ENCODE results near the gene TRPV3. TPM values are rescaled to one million over a fixed set of nuclear protein-coding genes. Genes with fewer than 3 reads are reported as not detected.

Gene TRPV3
- total and polyA plus RNA-seq, 4 donors: 0.10 to 0.91 (median 0.33) TPM

DNA sequence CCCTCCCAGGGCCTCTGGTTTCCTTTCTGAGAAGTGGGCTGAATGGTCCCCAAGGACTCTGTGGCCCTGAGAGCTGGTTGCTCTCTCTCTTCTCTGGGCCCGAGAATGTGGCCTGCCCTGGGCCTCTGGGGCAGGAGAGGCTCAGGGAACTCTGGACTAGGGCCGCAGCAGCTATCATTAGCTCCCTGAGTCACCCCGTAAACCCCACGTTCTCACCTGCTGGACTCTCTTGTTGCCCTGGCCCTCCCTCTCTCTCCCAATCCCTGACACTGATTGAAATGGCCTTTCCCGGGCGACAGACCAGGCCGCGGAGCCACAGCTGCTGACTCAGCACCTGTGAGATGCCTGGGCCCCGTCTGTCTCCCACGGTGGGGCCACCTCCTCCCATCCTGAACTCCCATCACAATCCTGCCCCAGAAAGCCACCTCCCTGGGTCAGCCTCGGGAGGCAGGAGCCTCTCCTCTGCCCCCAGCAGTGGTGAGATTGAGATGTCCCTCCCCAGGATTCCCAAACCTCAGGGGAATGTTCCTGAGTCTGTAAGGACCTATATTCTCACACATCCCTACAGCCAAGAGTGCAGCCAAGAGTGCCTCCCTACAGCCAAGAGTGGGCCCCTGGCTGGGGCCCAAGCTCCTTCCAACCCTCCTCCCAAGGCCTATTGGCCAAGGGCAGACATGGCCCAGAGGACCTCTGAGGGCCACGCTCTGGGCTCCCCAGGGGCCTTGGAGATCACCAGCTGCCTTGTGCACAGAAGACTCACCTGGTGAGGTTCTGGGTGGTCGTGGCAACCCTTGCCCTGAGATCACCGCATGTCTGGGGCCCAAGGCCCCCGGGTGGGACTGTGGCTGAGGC lies 470 bp downstream of the TRPV3 start:
- Histone ChIP-seq H3K27ac (ENCODE audit: low read depth in 1 of 2, low read length in 1 of 2) (no peak overlapping the region), H3K27me3 (ENCODE audit: control insufficient read depth in 3 of 3, insufficient read depth in 3 of 3, low read length in 2 of 3) (no peaks in the 10 kb centered on the region), H3K36me3 (ENCODE audit: control insufficient read depth in 4 of 4, insufficient read depth in 4 of 4, low read length in 4 of 4) (no peaks in the 10 kb centered on the region), H3K4me3 (no peak overlapping the region), H3K4me1 (ENCODE audit: control insufficient read depth in 5 of 5, insufficient read depth in 5 of 5, low read length in 5 of 5) (peaks cover 0 to 12% (median 0%) of the 10 kb centered on the region in 5 donors), H3K9me3 (ENCODE audit: control insufficient read depth in 4 of 4, insufficient read depth in 3 of 4, low read length in 3 of 4) (no peaks in the 10 kb centered on the region), H3K9ac (ENCODE audit: insufficient read depth in 1 of 2, low read length in 2 of 2) (no peak overlapping the region)
- ATAC-seq (ENCODE audit: insufficient read depth, low FRiP score) (no peak), DNase-seq (no peak)
- WGBS, 2 donors: 68 to 73% methylated on average over 15 of the region's 15 CpGs
- TF ChIP-seq, protein P1, sequence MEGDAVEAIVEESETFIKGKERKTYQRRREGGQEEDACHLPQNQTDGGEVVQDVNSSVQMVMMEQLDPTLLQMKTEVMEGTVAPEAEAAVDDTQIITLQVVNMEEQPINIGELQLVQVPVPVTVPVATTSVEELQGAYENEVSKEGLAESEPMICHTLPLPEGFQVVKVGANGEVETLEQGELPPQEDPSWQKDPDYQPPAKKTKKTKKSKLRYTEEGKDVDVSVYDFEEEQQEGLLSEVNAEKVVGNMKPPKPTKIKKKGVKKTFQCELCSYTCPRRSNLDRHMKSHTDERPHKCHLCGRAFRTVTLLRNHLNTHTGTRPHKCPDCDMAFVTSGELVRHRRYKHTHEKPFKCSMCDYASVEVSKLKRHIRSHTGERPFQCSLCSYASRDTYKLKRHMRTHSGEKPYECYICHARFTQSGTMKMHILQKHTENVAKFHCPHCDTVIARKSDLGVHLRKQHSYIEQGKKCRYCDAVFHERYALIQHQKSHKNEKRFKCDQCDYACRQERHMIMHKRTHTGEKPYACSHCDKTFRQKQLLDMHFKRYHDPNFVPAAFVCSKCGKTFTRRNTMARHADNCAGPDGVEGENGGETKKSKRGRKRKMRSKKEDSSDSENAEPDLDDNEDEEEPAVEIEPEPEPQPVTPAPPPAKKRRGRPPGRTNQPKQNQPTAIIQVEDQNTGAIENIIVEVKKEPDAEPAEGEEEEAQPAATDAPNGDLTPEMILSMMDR (IDR thresholded peaks at IDR 0.05; ENCODE audit: control extremely low read depth, extremely low read depth): no peak

DNA sequence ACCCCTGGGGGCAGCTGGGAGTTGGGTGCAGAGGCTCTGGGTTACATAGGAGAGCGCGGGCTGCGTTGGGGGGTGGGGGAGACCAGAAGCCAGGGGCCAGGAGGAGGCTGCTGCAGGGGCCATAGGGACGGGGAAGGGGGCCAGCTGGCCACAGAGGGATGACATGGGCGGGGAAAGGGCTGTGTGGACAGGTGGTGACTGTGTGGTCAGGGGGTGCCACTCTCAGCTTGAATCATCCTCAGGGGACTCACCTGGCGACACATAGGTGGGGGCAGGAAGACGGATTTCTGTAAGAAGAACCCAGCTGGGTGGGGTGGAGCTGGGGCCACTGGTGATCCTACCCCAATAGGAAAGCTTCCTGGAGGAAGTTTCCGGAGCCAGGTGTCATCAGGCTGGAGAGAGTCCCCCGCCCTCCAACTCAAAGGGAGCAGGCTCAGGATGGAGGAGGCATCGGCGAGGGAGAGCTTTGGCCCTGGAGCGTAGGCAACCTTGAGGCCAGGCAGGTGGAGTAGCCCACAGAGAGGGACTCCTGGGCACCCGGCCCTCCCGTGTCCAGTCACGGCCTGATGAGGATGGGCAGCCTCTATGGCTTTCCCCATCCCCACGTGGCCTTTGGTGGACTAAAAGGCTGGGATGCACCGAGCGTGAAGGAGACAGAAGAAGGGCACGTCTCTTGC lies 1.2 kb downstream of the TRPV3 start:
- no peak for DNase-seq
- no peak for ATAC-seq (ENCODE audit: insufficient read depth, low FRiP score)
- no peaks in the 10 kb centered on the region for H3K9me3 ChIP-seq (ENCODE audit: control insufficient read depth in 4 of 4, insufficient read depth in 3 of 4, low read length in 3 of 4)
- H3K27me3 ChIP-seq (ENCODE audit: control insufficient read depth in 3 of 3, insufficient read depth in 3 of 3, low read length in 2 of 3): no peaks in the 10 kb centered on the region
- 90 to 94% methylated on average over 19 of the region's 19 CpGs for WGBS, 2 donors
- TF ChIP-seq, protein P1 (IDR thresholded peaks at IDR 0.05; ENCODE audit: control extremely low read depth, extremely low read depth): no peak
- H3K36me3 ChIP-seq (ENCODE audit: control insufficient read depth in 4 of 4, insufficient read depth in 4 of 4, low read length in 4 of 4): no peaks in the 10 kb centered on the region
- H3K4me1 ChIP-seq (ENCODE audit: control insufficient read depth in 5 of 5, insufficient read depth in 5 of 5, low read length in 5 of 5): peaks cover 0 to 12% (median 0%) of the 10 kb centered on the region in 5 donors
- no peak overlapping the region for H3K9ac ChIP-seq (ENCODE audit: insufficient read depth in 1 of 2, low read length in 2 of 2)
- H3K4me3 ChIP-seq: no peak overlapping the region
- no peak overlapping the region for H3K27ac ChIP-seq (ENCODE audit: low read depth in 1 of 2, low read length in 1 of 2)

DNA sequence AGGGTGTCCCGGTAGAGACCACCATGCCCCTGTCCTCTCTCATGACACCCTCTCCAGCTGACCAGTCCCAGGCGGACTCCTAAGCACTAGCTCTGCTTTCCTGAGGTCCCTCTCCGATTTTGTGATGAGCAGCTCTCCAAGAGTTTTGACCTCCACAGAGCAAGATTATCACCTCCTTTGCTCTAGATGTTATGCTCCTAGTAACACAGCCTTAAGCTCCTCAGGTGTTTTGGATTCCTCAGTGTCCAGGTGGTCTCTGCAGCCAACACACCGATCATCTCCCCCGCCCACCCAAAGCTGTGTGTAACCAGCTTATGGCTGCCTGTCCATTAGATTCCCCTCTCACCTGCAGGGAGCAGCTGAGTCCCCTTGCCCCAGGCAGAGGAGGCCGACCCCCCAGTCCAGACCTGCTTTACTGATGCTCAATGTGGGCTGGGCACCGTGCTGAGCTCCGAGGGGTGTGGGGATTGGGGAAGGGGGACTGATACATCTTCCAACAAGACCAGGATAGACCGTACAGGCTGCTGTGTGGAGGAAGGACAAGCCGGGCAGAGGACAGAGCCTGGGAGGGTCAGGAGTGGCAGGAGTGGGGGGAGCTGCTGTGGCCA lies 2.3 kb downstream of the TRPV3 start:
- H3K4me3 ChIP-seq: no peak overlapping the region
- no peaks in the 10 kb centered on the region for H3K27me3 ChIP-seq (ENCODE audit: control insufficient read depth in 3 of 3, insufficient read depth in 3 of 3, low read length in 2 of 3)
- H3K9ac ChIP-seq (ENCODE audit: insufficient read depth in 1 of 2, low read length in 2 of 2): no peak overlapping the region
- H3K4me1 ChIP-seq (ENCODE audit: control insufficient read depth in 5 of 5, insufficient read depth in 5 of 5, low read length in 5 of 5): peaks cover 0 to 12% (median 0%) of the 10 kb centered on the region in 5 donors
- DNase-seq: no peak
- no peak overlapping the region for H3K27ac ChIP-seq (ENCODE audit: low read depth in 1 of 2, low read length in 1 of 2)
- no peak for ATAC-seq (ENCODE audit: insufficient read depth, low FRiP score)
- TF ChIP-seq, protein P1 (IDR thresholded peaks at IDR 0.05; ENCODE audit: control extremely low read depth, extremely low read depth): no peak
- 84 to 87% methylated on average over 10 of the region's 10 CpGs for WGBS, 2 donors
- no peaks in the 10 kb centered on the region for H3K9me3 ChIP-seq (ENCODE audit: control insufficient read depth in 4 of 4, insufficient read depth in 3 of 4, low read length in 3 of 4)
- H3K36me3 ChIP-seq (ENCODE audit: control insufficient read depth in 4 of 4, insufficient read depth in 4 of 4, low read length in 4 of 4): no peaks in the 10 kb centered on the region
